ENCODE data around the gene PPP1R2. TPM values are rescaled to one million over a fixed set of nuclear protein-coding genes. Genes with fewer than 3 reads are reported as not detected.
"Not testable (repeated sequence)": the region's sequence is repeated elsewhere in the genome, so short reads cannot be mapped to it uniquely, and the experiment has no call there.

The PPP1R2 gene
- total RNA-seq, 1 donor from 2014 or later = 53.6 TPM

GRCh38 chr3:195543500-195544229 lies 540 bp upstream of the PPP1R2 start:
- intact Hi-C loops (cut with DNase I) = no loop called here
- no peak for DNase-seq (ENCODE audit: low spot score)

- DNase-seq (ENCODE audit: low spot score) = no peak
- intact Hi-C loops (cut with DNase I) = no loop called here
Observed at GRCh38 chr3:195542316-195542697, 818 bp downstream of the PPP1R2 start.

DNA sequence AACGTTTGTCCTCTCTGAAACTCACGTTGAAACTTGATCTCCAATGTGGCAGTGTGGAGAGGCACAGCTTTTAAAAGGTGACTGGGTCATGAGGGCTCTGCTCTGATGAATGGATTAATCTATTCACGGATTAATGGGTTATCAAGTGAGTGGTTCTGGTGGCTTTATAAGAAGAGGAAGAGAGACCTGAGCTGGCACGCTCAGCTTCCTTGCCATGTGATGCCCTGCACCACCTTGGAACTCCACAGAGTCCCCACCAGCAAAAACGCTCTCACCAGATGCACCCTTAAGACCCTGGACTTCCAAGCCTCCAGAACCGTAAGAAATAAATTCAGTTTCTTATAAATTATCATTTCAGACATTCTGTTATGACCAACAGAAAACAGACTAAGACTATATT lies 2.6 kb downstream of the PPP1R2 start:
- no peak for DNase-seq (ENCODE audit: low spot score)
- intact Hi-C loops (cut with DNase I) = no loop called here

- intact Hi-C loops (cut with DNase I) = no loop called here
Observed at GRCh38 chr3:195540027-195540426, 3.1 kb downstream of the PPP1R2 start.

GRCh38 chr3:195539479-195539878 lies 3.6 kb downstream of the PPP1R2 start:
- intact Hi-C loops (cut with DNase I) = no loop called here

More at GRCh38 chr3:195540027-195540426, 3.1 kb downstream of the PPP1R2 start:
- DNase-seq (ENCODE audit: low spot score) = no peak

DNA sequence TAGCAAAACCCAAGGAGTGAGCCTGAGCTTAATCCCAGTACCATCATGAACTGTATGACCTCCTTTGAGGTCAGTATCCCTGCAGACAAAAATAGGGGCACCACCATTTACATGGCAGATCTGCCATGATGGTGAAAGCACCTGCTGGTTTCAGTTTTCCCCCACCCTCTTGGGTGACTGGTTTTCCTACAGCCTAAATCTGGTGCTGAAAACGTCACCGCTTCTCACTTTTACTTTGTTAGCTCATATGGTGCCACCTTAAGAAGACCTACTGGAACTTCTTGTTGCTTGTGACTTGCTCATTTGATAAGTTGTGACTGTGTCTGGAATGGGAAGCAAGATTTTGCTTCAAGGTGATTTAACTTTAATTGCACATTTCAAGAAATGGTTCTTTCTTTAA lies 5.1 kb downstream of the PPP1R2 start:
- intact Hi-C loops (cut with DNase I) = no loop called here
- DNase-seq (ENCODE audit: low spot score) = no peak

More at GRCh38 chr3:195539479-195539878, 3.6 kb downstream of the PPP1R2 start:
- DNase-seq (ENCODE audit: low spot score) = no peak

GRCh38 chr3:195535293-195535692 lies 7.8 kb downstream of the PPP1R2 start:
- DNase-seq (ENCODE audit: low spot score) = no peak
- intact Hi-C loops (cut with DNase I) = no loop called here

DNA sequence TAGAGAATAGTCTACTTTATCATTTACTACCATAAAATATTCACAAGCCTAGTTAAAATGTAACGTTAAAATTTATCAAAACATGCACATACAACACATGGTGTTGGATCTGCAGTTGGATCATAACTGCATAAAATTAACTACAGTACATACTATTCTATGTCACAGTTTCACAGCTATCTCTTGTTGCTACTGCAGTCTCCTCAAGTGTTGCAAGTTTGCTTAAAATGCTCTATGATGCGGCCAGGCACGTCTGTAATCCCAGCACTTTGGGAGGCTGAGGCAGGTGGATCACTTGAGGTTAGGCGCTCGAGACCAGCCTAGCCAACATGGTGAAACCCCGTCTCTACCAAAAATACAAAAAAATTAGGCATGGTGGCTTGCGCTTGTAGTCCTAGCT lies 10.3 kb downstream of the PPP1R2 start:
- DNase-seq (ENCODE audit: low spot score) = no peak

DNA sequence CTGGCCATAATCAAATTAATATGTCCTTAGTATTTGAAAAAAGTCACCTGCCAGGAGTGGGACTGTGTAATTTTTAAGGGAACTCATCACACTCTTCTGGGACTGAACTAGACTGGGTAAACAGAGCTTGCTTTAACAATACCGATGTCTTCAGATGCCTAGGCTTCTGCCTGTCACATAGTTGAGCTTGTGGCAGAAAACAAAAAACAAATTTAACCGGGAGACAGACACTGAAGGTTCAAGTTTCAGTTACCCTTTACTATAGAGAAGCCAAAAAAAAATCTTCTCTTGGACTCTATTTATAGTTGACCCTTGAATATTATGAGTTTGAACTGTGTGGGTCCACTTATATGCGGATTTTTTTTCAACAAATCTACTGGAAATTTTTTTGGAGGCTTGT lies 10.8 kb downstream of the PPP1R2 start:
- intact Hi-C loops (cut with DNase I) = no loop called here
- DNase-seq (ENCODE audit: low spot score) = no peak

More for the DNA sequence above, 10.3 kb downstream of the PPP1R2 start:
- intact Hi-C loops (cut with DNase I) = no loop called here

DNA sequence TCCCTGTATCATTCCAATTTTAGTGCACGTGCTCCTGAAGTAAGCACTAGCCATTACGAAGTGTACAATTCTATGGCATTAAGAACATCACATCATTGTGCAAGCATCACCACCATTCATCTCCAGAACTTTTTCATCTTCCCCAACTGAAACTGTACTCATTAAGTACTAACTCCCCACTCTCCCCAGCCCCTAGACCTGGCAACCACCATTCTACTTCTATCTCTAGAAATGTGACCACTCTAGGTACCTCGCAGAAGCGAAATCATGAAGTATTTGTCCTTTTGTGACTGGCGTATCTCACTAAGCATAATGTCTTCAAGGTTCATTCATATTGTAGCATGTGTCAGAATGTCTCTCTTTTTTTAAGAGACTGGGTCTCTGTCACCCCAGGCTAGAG lies 11.4 kb downstream of the PPP1R2 start:
- no peak for DNase-seq (ENCODE audit: low spot score)
- intact Hi-C loops (cut with DNase I) = no loop called here

DNA sequence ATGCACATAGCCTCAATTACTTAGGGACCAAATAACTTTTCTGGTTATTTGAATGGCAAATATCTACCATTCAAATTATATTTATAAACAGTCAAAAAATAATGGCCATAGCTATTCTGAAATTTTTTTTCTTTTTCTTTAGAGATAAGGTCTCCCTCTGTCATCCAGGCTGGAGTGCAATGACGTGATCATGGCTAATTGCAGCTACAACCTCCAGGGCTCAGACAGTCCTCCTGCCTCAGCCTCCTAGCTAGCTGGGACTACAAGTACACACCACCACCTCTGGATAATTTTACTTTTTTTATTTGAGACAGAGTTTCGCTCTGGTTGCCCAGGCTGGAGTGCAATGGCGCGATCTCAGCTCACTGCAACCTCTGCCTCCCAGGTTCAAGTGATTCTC lies 16.6 kb downstream of the PPP1R2 start:
- intact Hi-C loops (cut with DNase I) = no loop called here
- no peak for DNase-seq (ENCODE audit: low spot score)

- intact Hi-C loops (cut with DNase I) = loop anchor here (5.0 kb wide), 1 partner anchor 842 kb away; no protein-coding TSS in a partner anchor
- no peak for DNase-seq (ENCODE audit: low spot score)
Observed at GRCh38 chr3:195524171-195524896, 18.8 kb downstream of the PPP1R2 start.

- intact Hi-C loops (cut with DNase I) = loop anchor here (1.0 to 5.0 kb wide), 2 partner anchors 251 to 840 kb away; partner anchors contain the start of gene XXYLT1
- DNase-seq (ENCODE audit: low spot score) = no peak
Observed at GRCh38 chr3:195522254-195523023, 20.7 kb downstream of the PPP1R2 start.

- intact Hi-C loops (cut with DNase I) = no loop called here
- no peak for DNase-seq (ENCODE audit: low spot score)
Observed at GRCh38 chr3:195517030-195517429, 26.1 kb downstream of the PPP1R2 start.

GRCh38 chr3:195514610-195515235 lies 28.4 kb downstream of the PPP1R2 start:
- intact Hi-C loops (cut with DNase I) = not testable (repeated sequence)

DNA sequence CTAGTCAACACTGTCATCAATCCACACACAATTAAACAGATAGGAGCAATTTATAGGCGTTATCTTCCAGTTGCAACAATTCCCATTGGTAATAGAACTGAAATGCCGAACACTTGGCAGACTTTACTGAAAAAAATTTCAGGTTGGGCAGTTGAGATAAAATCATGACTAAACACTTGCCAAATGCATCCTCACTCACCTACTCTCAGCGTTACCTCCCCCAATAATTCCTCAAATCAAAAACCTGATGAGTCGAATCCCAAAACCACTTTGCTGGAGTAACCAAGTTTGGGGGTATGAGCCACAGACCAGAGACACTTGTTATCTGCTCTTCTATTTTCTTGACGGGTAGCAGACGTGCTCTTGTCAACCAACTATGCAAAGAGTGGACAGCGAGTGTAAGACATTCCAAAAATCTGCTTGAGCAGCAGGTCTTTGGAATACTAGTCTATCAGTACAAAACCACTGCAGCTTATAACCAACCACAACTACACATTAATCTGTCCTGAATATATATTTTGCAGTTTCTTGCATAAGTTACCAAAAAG lies 30.3 kb downstream of the PPP1R2 start:
- intact Hi-C loops (cut with DNase I) = no loop called here
- DNase-seq (ENCODE audit: low spot score) = no peak

More at GRCh38 chr3:195514610-195515235, 28.4 kb downstream of the PPP1R2 start:
- not testable (repeated sequence) for DNase-seq (ENCODE audit: low spot score)

- intact Hi-C loops (cut with DNase I) = no loop called here
- DNase-seq (ENCODE audit: low spot score) = no peak
Observed at GRCh38 chr3:195511136-195511535, 32.0 kb downstream of the PPP1R2 start.

- no peak for DNase-seq (ENCODE audit: low spot score)
- intact Hi-C loops (cut with DNase I) = no loop called here
Observed at GRCh38 chr3:195508185-195508584, 34.9 kb downstream of the PPP1R2 start.

- no peak for DNase-seq (ENCODE audit: low spot score)
- intact Hi-C loops (cut with DNase I) = no loop called here
Observed at GRCh38 chr3:195475614-195476013, 67.5 kb downstream of the PPP1R2 start.
